Measurements from ENCODE around the gene ARPC1A.

ARPC1A gene

DNA sequence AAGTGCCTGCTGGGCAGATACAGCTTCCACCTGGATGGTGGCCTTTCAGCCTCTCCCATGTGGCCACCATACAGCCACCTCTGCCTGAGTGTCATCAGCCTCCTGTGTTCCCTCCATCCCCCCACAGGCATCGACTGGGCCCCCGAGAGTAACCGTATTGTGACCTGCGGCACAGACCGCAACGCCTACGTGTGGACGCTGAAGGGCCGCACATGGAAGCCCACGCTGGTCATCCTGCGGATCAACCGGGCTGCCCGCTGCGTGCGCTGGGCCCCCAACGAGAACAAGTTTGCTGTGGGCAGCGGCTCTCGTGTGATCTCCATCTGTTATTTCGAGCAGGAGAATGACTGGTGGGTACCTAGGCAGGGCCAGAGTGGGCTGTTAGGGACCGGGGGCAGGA lies 62.2 kb downstream of the ARPC1A start:
- no peak overlapping the region for H3K27ac ChIP-seq
- no peak for TF ChIP-seq CTCF (conservative IDR thresholded peaks at IDR 0.05)
- TF ChIP-seq ZFX (IDR thresholded peaks at IDR 0.05) = no peak

GRCh38 chr7:99389772-99390171 lies 64.1 kb downstream of the ARPC1A start:
- TF ChIP-seq CTCF (conservative IDR thresholded peaks at IDR 0.05) (no peak), ZFX (IDR thresholded peaks at IDR 0.05) (no peak)
- H3K27ac ChIP-seq = no peak overlapping the region

DNA sequence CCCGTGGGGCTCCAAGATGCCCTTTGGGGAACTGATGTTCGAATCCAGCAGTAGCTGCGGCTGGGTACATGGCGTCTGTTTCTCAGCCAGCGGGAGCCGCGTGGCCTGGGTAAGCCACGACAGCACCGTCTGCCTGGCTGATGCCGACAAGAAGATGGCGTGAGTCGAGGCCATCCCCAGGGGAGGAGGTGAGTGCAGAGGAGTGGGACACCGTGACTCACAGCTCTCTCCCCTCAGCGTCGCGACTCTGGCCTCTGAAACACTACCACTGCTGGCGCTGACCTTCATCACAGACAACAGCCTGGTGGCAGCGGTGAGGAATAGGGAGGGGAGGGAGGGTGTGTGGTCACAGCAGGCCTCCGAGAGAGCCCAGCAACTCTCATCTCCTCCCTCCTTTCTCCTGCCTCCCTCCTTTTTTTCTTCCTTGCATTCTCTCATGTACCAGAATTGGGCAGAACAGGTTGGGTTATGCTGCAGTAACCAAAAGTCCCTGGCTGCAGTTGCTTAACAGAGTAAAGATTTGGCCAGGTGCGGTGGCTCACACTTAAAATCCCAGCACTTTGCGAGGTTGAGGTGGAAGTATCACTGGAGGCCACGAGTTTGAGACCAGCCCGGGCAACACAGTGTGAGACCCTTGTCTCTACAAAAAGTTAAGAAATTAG lies 65.4 kb downstream of the ARPC1A start:
- H3K27ac ChIP-seq = no peak overlapping the region
- TF ChIP-seq ZFX (IDR thresholded peaks at IDR 0.05) (no peak), CTCF (conservative IDR thresholded peaks at IDR 0.05) (no peak)

- peak overlapping the region; percentile 74 for H3K27ac ChIP-seq
- TF ChIP-seq ZFX (IDR thresholded peaks at IDR 0.05) (no peak), CTCF (conservative IDR thresholded peaks at IDR 0.05) (no peak)
These were observed 66.3 kb downstream of the ARPC1A start for GRCh38 chr7:99392046-99392445.

DNA sequence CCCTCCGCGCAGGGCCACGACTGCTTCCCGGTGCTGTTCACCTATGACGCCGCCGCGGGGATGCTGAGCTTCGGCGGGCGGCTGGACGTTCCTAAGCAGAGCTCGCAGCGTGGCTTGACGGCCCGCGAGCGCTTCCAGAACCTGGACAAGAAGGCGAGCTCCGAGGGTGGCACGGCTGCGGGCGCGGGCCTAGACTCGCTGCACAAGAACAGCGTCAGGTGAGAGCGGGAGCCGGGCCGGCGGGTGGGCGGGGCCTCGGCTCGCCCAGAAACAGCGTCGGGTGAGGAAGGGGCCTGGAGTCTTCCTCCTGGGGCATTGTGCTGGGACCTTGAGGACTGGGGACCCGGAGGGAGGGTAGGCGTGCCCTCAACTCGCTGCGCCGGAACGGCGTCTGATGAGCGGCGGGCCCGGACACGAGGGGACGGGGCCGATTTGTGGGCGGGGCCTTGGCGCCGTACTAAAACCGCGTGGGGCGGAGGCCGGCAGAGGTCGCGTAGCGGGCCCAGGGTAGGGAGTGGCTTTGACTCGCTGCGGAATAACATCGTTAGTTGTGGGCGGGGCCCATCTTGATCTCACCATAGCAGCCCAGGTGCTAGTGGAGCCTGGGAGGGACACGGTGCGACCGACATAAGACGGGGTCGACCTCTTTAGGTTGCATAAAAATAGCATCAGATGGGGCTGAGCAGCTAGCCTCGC lies 67.1 kb downstream of the ARPC1A start:
- peak overlapping the region; percentile 74 for H3K27ac ChIP-seq
- TF ChIP-seq ZFX (IDR thresholded peaks at IDR 0.05) (peak; percentile 63; the same call in 1 of the 2 replicates), CTCF (conservative IDR thresholded peaks at IDR 0.05) (no peak)

DNA sequence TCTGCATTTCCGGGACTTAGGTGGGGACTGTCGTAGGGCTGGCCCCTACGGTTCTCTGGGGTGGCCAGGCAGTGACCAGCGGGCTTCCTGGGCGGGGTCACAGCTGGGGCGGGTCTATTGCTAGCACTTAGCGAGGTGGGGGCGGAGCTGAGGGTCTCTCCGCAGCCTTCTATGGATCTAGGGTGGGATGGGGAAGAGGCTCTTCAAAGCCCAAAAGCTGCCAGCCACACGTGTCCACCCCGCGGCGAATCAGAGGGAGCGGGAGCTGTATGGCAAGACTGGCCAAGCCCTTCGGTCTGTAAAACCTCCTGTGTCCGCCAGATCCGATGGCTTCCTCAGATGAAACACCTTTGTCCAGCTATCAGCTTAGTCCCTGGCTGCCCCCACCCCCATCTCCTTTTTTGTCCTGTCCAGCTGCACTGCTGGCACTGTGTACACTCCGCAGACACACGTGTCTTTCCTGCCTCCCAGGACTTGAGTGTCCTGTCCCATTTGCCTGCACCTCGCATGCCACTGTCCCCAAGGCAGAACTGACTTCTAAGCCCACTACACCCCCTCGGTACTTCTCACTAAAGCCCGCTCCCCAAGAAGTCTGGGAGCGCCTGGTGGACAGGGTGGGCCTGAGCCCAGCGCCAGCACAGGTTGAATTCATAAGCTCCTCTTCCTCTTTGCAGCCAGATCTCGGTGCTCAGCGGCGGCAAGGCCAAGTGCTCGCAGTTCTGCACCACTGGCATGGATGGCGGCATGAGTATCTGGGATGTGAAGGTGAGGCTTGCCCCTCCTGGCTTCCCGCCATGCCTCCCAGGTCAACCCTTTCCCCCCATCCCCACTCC lies 67.9 kb downstream of the ARPC1A start:
- peak overlapping the region; percentile 74 for H3K27ac ChIP-seq
- no peak for TF ChIP-seq CTCF (conservative IDR thresholded peaks at IDR 0.05)
- TF ChIP-seq ZFX (IDR thresholded peaks at IDR 0.05) = no peak

GRCh38 chr7:99394188-99394502 lies 68.4 kb downstream of the ARPC1A start:
- no peak for TF ChIP-seq CTCF (conservative IDR thresholded peaks at IDR 0.05)
- TF ChIP-seq ZFX (IDR thresholded peaks at IDR 0.05) = no peak
- peak overlapping the region; percentile 74 for H3K27ac ChIP-seq
